RPMI8226 (cell line): Measurements from ENCODE around the gene AUTS2.

Experiments used
- DNase-seq: peaks from one replicate; pipeline ENCODE4 v3.0.0-alpha.2; 2015

The AUTS2 gene

GRCh38 chr7:70837589-70837988 lies 1239.3 kb downstream of the AUTS2 start:
- no peak for DNase-seq

GRCh38 chr7:70838292-70838907 lies 1240.1 kb downstream of the AUTS2 start:
- no peak for DNase-seq
